ENCODE data around the gene NT5DC1. TPM values are rescaled to one million over a fixed set of nuclear protein-coding genes. Genes with fewer than 3 reads are reported as not detected.

NT5DC1 gene
- total and polyA plus RNA-seq, 4 donors = 18.6 to 29.4 (median 20.1) TPM

Other genes with a start within 250 kb of the NT5DC1 start
- gene FRK, start 40.0 kb upstream of the NT5DC1 start, total RNA-seq = 1 to 10 TPM; 1.9 to 2.1 TPM
- gene FRK, start 40.0 kb upstream of the NT5DC1 start, polyA plus RNA-seq (ENCODE audit: insufficient read length in 2 of 2) = under 1 TPM; 0.43 to 0.44 TPM
- under 1 TPM; 0.40 to 0.66 TPM for gene COL10A1, start 25.3 kb downstream of the NT5DC1 start, total RNA-seq
- gene COL10A1, start 25.3 kb downstream of the NT5DC1 start, polyA plus RNA-seq (ENCODE audit: insufficient read length in 2 of 2) = under 1 TPM; 0.13 to 0.41 TPM
- gene TSPYL4, start 153.2 kb downstream of the NT5DC1 start, total RNA-seq = 100 to 1,000 TPM in 1 of 2 donors, 10 to 100 TPM in 1; 57.6 to 101 TPM
- gene TSPYL4, start 153.2 kb downstream of the NT5DC1 start, polyA plus RNA-seq (ENCODE audit: insufficient read length in 2 of 2) = 100 to 1,000 TPM; 137 to 162 TPM
- gene TSPYL1, start 179.1 kb downstream of the NT5DC1 start, total RNA-seq = 100 to 1,000 TPM in 1 of 2 donors, 10 to 100 TPM in 1; 80.5 to 122 TPM
- 100 to 1,000 TPM; 124 to 131 TPM for gene TSPYL1, start 179.1 kb downstream of the NT5DC1 start, polyA plus RNA-seq (ENCODE audit: insufficient read length in 2 of 2)

Measured in spinal cord (tissue), 4 donors.